Measurements from ENCODE around the gene CORO2A.

CORO2A gene

DNA sequence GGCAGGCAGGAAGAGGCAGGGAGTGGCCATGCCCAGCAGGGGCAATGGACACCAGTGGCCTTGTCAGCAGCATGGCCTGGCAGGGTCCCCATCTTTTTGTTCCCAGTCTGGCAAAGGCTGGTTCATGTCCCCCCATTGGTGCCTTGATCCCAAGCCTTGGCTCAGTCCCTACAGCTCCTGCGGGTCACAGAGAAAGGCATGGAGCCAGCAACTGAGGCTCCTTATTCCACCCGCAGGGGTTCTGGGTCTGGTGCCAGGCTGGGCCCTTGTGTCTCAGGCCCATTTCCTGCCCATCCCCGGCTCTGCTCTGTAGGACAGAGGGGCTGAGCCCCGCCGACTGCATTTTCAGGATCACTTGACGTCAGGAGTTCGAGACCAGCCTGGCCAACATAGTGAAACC lies 87.4 kb downstream of the CORO2A start:
- peaks cover 95% of the 10 kb centered on the region for H3K4me1 ChIP-seq (ENCODE audit: control insufficient read depth, low read length)
- H3K9me2 ChIP-seq (replicated peaks; ENCODE audit: control insufficient read depth, low read length) = no peaks in the 10 kb centered on the region
- no peaks in the 10 kb centered on the region for H3K9me3 ChIP-seq (ENCODE audit: control insufficient read depth, insufficient read depth, low read length)
- H3K27me3 ChIP-seq (ENCODE audit: control insufficient read depth, low read length) = no peaks in the 10 kb centered on the region
- peak overlapping the region; percentile 50 for H3K4me2 ChIP-seq (ENCODE audit: low read length)
- H3K36me3 ChIP-seq (ENCODE audit: control insufficient read depth, low read length) = peaks cover 62% of the 10 kb centered on the region
- no peak for TF ChIP-seq EZH2phosphoT487 (IDR thresholded peaks at IDR 0.05; ENCODE audit: borderline replicate concordance, low read length)
- TF ChIP-seq, protein P1, sequence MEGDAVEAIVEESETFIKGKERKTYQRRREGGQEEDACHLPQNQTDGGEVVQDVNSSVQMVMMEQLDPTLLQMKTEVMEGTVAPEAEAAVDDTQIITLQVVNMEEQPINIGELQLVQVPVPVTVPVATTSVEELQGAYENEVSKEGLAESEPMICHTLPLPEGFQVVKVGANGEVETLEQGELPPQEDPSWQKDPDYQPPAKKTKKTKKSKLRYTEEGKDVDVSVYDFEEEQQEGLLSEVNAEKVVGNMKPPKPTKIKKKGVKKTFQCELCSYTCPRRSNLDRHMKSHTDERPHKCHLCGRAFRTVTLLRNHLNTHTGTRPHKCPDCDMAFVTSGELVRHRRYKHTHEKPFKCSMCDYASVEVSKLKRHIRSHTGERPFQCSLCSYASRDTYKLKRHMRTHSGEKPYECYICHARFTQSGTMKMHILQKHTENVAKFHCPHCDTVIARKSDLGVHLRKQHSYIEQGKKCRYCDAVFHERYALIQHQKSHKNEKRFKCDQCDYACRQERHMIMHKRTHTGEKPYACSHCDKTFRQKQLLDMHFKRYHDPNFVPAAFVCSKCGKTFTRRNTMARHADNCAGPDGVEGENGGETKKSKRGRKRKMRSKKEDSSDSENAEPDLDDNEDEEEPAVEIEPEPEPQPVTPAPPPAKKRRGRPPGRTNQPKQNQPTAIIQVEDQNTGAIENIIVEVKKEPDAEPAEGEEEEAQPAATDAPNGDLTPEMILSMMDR (IDR thresholded peaks at IDR 0.05; ENCODE audit: low read depth, low read length, poor library complexity, severe bottlenecking) = no peak
- H3K79me2 ChIP-seq (ENCODE audit: control insufficient read depth, low read length) = peaks cover 45% of the 10 kb centered on the region
- peak overlapping the region; percentile 32; the same call in 1 of the 2 replicates for H3K4me3 ChIP-seq (ENCODE audit: low read length)
- peak overlapping the region; percentile 81 for H3K27ac ChIP-seq (ENCODE audit: low read depth, low read length)
- H3F3A ChIP-seq (ENCODE audit: control insufficient read depth, insufficient read depth) = peaks cover 44% of the 10 kb centered on the region
- no peaks in the 10 kb centered on the region for H4K20me1 ChIP-seq (ENCODE audit: control insufficient read depth, insufficient read depth, low read depth, low read length)

- H3K36me3 ChIP-seq (ENCODE audit: control insufficient read depth, low read length) = peaks cover 62% of the 10 kb centered on the region
- H3K27me3 ChIP-seq (ENCODE audit: control insufficient read depth, low read length) = no peaks in the 10 kb centered on the region
- H4K20me1 ChIP-seq (ENCODE audit: control insufficient read depth, insufficient read depth, low read depth, low read length) = no peaks in the 10 kb centered on the region
- H3F3A ChIP-seq (ENCODE audit: control insufficient read depth, insufficient read depth) = peaks cover 39% of the 10 kb centered on the region
- TF ChIP-seq EZH2phosphoT487 (IDR thresholded peaks at IDR 0.05; ENCODE audit: borderline replicate concordance, low read length) = no peak
- TF ChIP-seq, protein P1 (IDR thresholded peaks at IDR 0.05; ENCODE audit: low read depth, low read length, poor library complexity, severe bottlenecking) = no peak
- peaks cover 45% of the 10 kb centered on the region for H3K79me2 ChIP-seq (ENCODE audit: control insufficient read depth, low read length)
- no peaks in the 10 kb centered on the region for H3K9me2 ChIP-seq (replicated peaks; ENCODE audit: control insufficient read depth, low read length)
- H3K4me3 ChIP-seq (ENCODE audit: low read length) = peak overlapping the region; percentile 32
- H3K9me3 ChIP-seq (ENCODE audit: control insufficient read depth, insufficient read depth, low read length) = no peaks in the 10 kb centered on the region
- peak overlapping the region; percentile 50 for H3K4me2 ChIP-seq (ENCODE audit: low read length)
- H3K4me1 ChIP-seq (ENCODE audit: control insufficient read depth, low read length) = peaks cover 95% of the 10 kb centered on the region
- peak overlapping the region; percentile 81 for H3K27ac ChIP-seq (ENCODE audit: low read depth, low read length)
Measured at GRCh38 chr9:98104445-98104881, 88.0 kb downstream of the CORO2A start.

DNA sequence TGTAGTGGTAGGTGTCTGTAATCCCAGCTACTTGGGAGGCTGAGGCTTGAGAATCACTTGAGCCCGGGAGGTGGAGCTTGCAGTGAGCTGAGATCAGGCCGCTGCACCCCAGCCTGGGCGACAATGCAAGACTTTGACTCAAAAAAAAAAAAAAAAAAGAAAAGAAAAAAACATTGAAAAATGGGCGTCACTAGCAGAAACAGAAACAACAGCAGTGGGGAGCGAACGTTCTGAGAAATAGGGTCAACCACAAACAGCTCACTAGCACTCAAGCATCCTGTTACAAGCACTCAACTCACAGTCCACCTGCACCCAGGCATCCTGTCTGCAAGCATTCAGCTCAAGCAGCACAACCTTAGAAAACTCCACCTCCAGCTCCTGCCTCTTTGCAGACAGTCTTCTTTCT lies 90.6 kb downstream of the CORO2A start:
- Histone ChIP-seq H3K27ac (ENCODE audit: low read depth, low read length) (peak overlapping the region; percentile 76), H3K9me3 (ENCODE audit: control insufficient read depth, insufficient read depth, low read length) (no peaks in the 10 kb centered on the region), H3K4me3 (ENCODE audit: low read length) (peak overlapping the region; percentile 58), H3K79me2 (ENCODE audit: control insufficient read depth, low read length) (peaks cover 39% of the 10 kb centered on the region), H3K9me2 (replicated peaks; ENCODE audit: control insufficient read depth, low read length) (no peaks in the 10 kb centered on the region), H4K20me1 (ENCODE audit: control insufficient read depth, insufficient read depth, low read depth, low read length) (no peaks in the 10 kb centered on the region), H3K36me3 (ENCODE audit: control insufficient read depth, low read length) (peaks cover 60% of the 10 kb centered on the region), H3F3A (ENCODE audit: control insufficient read depth, insufficient read depth) (peaks cover 22% of the 10 kb centered on the region), H3K4me1 (ENCODE audit: control insufficient read depth, low read length) (peaks cover 88% of the 10 kb centered on the region), H3K27me3 (ENCODE audit: control insufficient read depth, low read length) (no peaks in the 10 kb centered on the region), H3K4me2 (ENCODE audit: low read length) (peak overlapping the region; percentile 72)
- TF ChIP-seq, protein P1 (IDR thresholded peaks at IDR 0.05; ENCODE audit: low read depth, low read length, poor library complexity, severe bottlenecking) = no peak
- no peak for TF ChIP-seq EZH2phosphoT487 (IDR thresholded peaks at IDR 0.05; ENCODE audit: borderline replicate concordance, low read length)
